ENCODE measurements around the gene ALK. TPM values are rescaled to one million over a fixed set of nuclear protein-coding genes. Genes with fewer than 3 reads are reported as not detected.

ALK gene
- total RNA-seq, 1 experiment from 2014 or later = 0.07 TPM

DNA sequence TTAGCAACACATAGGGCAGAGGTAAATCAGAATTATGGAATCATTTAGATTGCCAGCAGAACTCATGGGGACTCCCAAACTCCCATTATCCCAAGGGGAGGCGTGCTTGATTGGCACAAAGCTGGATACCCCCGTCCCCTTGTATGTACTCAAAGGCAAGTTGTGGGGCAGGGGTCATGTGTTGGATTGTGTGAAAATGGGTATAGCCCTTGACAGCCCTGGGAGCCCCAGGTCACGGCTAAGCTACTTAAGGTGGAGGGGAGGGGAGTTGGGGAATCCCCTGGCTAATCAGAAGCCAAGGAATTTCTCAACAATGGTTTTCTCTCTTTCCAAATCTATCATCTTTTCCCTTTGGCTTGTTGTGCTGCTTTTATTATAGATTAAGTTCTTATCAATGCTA is 773.4 kb downstream of the ALK start:
- BruUV-seq (replicated peaks) = no TSS peak
- Mint-ChIP-seq H3K4me3 (ENCODE audit: unreplicated experiment) (no peak overlapping the region), H3K27me3 (ENCODE audit: insufficient read depth, unreplicated experiment) (no peaks in the 10 kb centered on the region), H3K36me3 (ENCODE audit: insufficient read depth, unreplicated experiment) (peaks cover 85% of the 10 kb centered on the region), H3K27ac (ENCODE audit: low read depth, unreplicated experiment) (no peak overlapping the region), H3K4me1 (ENCODE audit: insufficient read depth, unreplicated experiment) (no peaks in the 10 kb centered on the region), H3K9me3 (ENCODE audit: unreplicated experiment) (no peaks in the 10 kb centered on the region)
- DNase-seq (ENCODE audit: unreplicated experiment) = no peak
- ChIA-PET CTCF (interaction anchor here (1.9 kb wide), 1 partner anchor 94 kb away, joined by 4 read pairs; no protein-coding TSS in a partner anchor), POLR2A (interaction anchor here (1.1 to 2.0 kb wide), 3 partner anchors 9 to 81 kb away, joined by 3 to 8 read pairs (median 4); partner anchors contain the start of gene CLIP4)
- intact Hi-C loops (cut with micrococcal nuclease) = no loop called here
- TF ChIP-seq, protein P1, sequence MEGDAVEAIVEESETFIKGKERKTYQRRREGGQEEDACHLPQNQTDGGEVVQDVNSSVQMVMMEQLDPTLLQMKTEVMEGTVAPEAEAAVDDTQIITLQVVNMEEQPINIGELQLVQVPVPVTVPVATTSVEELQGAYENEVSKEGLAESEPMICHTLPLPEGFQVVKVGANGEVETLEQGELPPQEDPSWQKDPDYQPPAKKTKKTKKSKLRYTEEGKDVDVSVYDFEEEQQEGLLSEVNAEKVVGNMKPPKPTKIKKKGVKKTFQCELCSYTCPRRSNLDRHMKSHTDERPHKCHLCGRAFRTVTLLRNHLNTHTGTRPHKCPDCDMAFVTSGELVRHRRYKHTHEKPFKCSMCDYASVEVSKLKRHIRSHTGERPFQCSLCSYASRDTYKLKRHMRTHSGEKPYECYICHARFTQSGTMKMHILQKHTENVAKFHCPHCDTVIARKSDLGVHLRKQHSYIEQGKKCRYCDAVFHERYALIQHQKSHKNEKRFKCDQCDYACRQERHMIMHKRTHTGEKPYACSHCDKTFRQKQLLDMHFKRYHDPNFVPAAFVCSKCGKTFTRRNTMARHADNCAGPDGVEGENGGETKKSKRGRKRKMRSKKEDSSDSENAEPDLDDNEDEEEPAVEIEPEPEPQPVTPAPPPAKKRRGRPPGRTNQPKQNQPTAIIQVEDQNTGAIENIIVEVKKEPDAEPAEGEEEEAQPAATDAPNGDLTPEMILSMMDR (IDR thresholded peaks at IDR 0.05; ENCODE audit: unreplicated experiment) = no peak

DNA sequence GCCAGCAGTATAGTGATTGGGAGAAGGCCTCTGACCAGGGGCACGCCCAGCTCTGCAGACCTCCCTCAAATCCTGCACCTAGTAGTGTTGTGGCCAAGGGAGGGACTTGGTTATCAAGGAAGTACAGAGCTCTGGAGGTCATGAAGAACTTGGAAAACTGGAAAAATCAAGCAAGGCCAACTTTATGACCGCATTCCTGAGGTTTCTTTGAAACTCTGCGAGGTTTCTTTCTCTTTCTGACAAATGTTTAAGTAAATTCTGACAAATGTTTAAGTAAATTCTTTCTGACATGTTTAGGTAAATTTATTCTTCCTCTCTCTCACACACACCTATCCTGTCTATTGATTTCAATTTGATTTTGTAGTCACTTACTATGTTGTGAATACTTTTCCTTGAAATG is 775.2 kb downstream of the ALK start:
- H3K36me3 Mint-ChIP-seq (ENCODE audit: insufficient read depth, unreplicated experiment) = peaks cover 81% of the 10 kb centered on the region
- intact Hi-C loops (cut with micrococcal nuclease) = no loop called here
- H3K9me3 Mint-ChIP-seq (ENCODE audit: unreplicated experiment) = no peaks in the 10 kb centered on the region
- no peak for DNase-seq (ENCODE audit: unreplicated experiment)
- H3K27me3 Mint-ChIP-seq (ENCODE audit: insufficient read depth, unreplicated experiment) = no peaks in the 10 kb centered on the region
- ChIA-PET CTCF (no interaction called here), POLR2A (interaction anchor here (1.2 to 2.0 kb wide), 2 partner anchors 19 to 30 kb away, joined by 4 to 8 read pairs; partner anchors contain the start of gene CLIP4)
- no peak overlapping the region for H3K27ac Mint-ChIP-seq (ENCODE audit: low read depth, unreplicated experiment)
- no TSS peak for BruUV-seq (replicated peaks)
- H3K4me3 Mint-ChIP-seq (ENCODE audit: unreplicated experiment) = no peak overlapping the region
- peaks cover 4% of the 10 kb centered on the region for H3K4me1 Mint-ChIP-seq (ENCODE audit: insufficient read depth, unreplicated experiment)
- TF ChIP-seq, protein P1 (IDR thresholded peaks at IDR 0.05; ENCODE audit: unreplicated experiment) = no peak

DNA sequence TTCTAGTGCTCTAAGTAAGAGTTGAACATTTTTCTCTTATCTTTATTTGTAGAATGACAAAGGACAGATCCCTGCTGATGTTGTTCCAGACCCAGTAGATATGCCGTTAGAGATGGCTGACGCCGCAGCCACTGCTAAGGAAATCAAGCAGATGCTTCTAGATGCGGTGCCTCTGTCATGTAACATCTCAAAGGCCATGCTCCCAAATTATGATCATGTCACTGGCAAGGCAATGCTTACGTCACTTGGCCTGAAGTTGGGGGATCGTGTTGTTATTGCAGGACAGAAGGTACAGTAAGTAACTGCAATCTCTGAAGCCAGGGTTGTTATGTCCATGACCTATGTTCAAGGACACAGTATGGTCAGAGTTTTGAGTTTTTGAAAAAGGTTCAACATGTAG is 777.7 kb downstream of the ALK start:
- peaks cover 6% of the 10 kb centered on the region for H3K4me1 Mint-ChIP-seq (ENCODE audit: insufficient read depth, unreplicated experiment)
- H3K36me3 Mint-ChIP-seq (ENCODE audit: insufficient read depth, unreplicated experiment) = peaks cover 79% of the 10 kb centered on the region
- intact Hi-C loops (cut with micrococcal nuclease) = no loop called here
- no peak overlapping the region for H3K4me3 Mint-ChIP-seq (ENCODE audit: unreplicated experiment)
- POLR2A ChIA-PET = no interaction called here
- no peaks in the 10 kb centered on the region for H3K27me3 Mint-ChIP-seq (ENCODE audit: insufficient read depth, unreplicated experiment)
- TF ChIP-seq, protein P1 (IDR thresholded peaks at IDR 0.05; ENCODE audit: unreplicated experiment) = no peak
- CTCF ChIA-PET = no interaction called here
- DNase-seq (ENCODE audit: unreplicated experiment) = no peak
- BruUV-seq (replicated peaks) = no TSS peak
- no peaks in the 10 kb centered on the region for H3K9me3 Mint-ChIP-seq (ENCODE audit: unreplicated experiment)
- H3K27ac Mint-ChIP-seq (ENCODE audit: low read depth, unreplicated experiment) = no peak overlapping the region

Other genes with a start within 250 kb of the ALK start
- gene YPEL5, start 225.4 kb upstream of the ALK start, total RNA-seq (2022) = 62.5 and 80.6 TPM in 2 replicates

Data from MCF 10A (cell line).